GM18499 (cell line): Measurements from ENCODE around the gene DZIP3.
"Not testable (repeated sequence)": the region's sequence is repeated elsewhere in the genome, so short reads cannot be mapped to it uniquely, and the experiment has no call there.

Experiments used
- ATAC-seq: cut with Tn5 transposase; IDR thresholded peaks from one replicate; pipeline ENCODE4 v1.9.1; 2021; ENCODE audit warnings: moderate number of reproducible peaks; ENCODE audit not compliant: insufficient read depth, unreplicated experiment

Gene DZIP3

GRCh38 chr3:108673988-108674661 lies 84.6 kb downstream of the DZIP3 start:
- no peak for ATAC-seq

DNA sequence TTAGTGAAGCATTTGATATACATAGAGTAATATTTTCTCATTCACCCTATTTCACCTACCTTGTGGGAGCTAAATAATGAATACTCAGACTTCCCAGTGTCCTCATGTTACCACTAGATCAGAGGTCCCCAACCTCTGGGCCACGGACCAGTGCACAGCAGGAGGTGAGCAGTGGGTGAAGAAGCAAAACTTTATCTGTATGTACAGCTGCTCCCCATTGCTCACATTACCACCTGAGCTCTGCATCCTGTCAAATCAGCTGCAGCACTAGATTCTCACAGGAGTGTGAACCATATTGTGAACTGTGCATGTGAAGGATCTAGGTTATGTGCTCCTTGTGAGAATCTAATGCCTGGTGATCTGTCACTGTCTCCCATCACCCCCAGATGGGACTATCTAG lies 88.3 kb downstream of the DZIP3 start:
- ATAC-seq = no peak

- ATAC-seq = not testable (repeated sequence)
Observed at GRCh38 chr3:108692286-108692685, 102.8 kb downstream of the DZIP3 start.

DNA sequence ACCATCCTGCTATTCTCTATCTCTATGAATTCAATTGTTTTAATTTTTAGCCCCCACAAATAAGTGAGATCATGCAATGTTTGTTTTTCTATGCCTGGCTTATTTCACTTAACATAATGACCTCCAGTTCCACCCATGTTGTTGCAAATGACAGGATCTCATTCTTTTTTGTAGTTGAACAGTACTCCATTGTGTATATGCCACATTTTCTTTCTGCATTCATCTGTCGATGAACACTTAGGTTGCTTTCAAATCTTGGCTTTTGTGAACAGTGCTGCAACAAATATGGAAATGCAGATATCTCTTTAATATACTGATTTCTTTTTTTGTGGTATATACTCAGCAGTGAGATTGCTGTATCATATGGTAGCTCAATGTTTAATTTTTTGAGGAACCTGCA lies 108.9 kb downstream of the DZIP3 start:
- no peak for ATAC-seq

DNA sequence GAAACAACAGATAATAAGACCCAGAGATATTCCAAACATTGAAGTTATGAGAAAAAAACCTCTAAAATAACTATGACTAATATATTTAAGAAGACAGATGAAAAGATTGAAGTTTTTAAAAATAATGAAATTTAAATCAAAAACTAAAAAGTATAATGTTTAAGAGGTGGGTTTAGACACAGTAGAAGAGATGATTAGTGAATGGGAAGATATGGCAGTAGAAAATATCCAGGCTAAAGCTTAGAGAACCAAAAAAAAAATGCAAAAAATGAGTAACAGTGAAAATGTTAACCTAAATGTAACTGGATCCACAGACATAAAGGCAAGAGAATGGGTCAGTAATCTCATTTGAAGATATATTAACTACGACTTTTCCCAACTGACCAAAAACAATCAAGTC lies 115.5 kb downstream of the DZIP3 start:
- ATAC-seq = no peak

- no peak for ATAC-seq
Observed at GRCh38 chr3:108713009-108713516, 123.5 kb downstream of the DZIP3 start.

DNA sequence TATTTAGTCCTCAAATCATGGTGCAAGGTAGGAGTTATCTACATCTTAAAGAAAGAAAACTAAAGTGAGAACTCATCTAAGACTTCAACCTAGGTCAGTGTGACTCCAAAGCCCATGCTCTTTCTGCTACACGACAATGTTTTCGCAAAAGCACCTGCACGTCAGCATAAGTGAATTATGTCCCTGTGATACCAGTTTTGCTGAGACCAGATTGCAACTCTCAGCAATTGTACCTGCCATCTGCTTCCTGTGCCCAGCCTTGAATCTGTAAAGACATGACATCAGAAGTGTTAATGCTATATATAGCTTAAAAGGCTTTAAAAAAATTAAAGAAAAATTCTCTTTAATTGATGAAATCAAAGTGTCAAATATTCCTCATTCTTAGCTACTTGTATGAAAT lies 124.3 kb downstream of the DZIP3 start:
- ATAC-seq = no peak

DNA sequence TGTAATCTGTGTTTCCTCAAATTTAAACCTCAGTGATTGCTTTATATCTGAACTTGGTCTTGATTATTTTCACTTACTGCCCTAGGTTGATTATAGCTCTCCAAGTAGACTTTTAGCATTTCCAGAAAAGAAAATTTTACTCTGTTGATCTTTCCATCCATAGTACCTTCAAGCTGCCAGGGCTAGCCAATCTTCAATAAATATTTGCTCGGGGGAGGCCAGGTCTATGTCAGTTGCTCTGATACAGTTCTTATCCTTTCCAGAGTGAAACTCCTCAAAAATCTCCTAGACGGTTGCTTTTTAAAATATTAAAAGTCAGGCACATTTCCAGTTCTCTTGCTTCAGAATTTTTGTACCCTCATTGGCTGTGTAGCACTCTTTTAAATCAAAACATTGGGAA lies 128.9 kb downstream of the DZIP3 start:
- no peak for ATAC-seq

DNA sequence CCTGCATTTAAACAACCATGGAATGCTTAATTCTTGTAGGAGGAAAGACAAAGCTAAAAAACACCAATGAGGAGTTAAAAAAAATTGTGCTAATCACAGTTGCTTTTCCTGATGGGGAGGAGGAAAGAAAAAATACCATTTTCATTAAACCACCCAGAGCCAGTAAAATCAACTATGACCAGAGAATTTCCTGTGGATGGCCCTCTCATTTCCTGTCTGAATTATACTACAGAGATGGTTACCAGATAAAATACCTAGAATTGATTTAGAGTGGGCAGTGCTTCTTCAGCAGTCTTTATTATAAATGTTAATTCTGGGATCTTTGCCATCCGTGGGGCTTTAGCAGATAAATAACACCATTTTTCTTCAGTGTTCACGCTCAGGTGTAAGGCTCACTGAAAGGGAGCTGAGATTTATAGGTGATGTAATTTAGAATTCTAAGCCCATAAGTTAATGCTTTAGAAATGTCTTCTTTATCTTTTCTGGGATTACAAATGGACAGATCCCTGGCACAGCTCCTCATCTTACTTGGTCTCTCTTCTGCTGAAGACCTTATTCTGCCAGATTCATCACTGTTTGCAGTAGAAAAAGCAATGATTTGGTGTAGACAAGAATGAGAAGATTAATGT lies 129.8 kb downstream of the DZIP3 start:
- no peak for ATAC-seq

GRCh38 chr3:108722724-108723123 lies 133.2 kb downstream of the DZIP3 start:
- ATAC-seq = no peak

- no peak for ATAC-seq
Observed at GRCh38 chr3:108724101-108724500, 134.6 kb downstream of the DZIP3 start.

DNA sequence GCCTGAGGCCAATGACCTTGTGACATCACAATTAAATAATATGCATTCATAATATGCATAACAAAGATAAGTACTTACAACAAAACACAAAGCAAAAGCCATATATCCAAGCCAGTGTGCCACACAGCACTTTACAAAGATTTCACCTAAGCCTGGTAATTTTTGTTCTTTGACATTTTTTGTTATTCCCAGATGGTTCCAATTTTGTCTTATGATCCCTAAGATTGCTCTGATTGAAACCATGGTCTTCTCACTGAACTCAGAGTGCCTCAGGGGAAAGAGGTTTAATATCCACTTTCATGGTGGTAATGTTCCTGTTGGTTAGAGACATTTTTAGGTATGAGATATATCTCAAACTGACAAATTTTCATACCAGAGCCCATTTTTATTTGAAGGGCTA lies 138.6 kb downstream of the DZIP3 start:
- ATAC-seq = no peak

DNA sequence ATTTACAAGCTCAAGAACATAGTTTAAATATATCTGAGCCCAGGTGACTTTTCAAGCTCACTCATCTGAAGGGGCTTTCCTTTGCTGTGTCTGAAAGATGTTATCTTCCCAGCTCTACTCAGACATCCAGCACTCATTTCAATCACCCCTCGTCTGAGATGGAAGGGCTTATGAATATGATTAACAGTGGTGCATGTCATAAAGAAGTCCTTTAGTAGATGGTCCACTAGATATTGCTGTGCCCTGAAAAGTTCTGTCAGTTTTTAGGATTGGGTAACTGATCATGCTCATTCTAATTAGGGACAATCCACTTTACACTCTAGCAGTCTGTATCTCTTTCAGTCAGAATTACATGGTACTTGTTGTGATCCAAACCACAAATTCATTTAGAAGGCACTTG lies 139.4 kb downstream of the DZIP3 start:
- no peak for ATAC-seq

- no peak for ATAC-seq
Observed at GRCh38 chr3:108736821-108737220, 147.3 kb downstream of the DZIP3 start.

GRCh38 chr3:108742929-108743328 lies 153.4 kb downstream of the DZIP3 start:
- ATAC-seq = no peak
